ENCODE measurements around the gene GPI. TPM values are rescaled to one million over a fixed set of nuclear protein-coding genes. Genes with fewer than 3 reads are reported as not detected.

GPI gene
- total and polyA plus RNA-seq, 2 donors (not counting 3 experiments of a cell fraction or from before 2014, with no cell fraction given): 131 to 273 TPM

- H3K79me2 ChIP-seq (ENCODE audit: control insufficient read depth, insufficient read depth, low read length): peaks cover 35% of the 10 kb centered on the region
- no peaks in the 10 kb centered on the region for H3K27me3 ChIP-seq (ENCODE audit: control insufficient read depth in 2 of 2, insufficient read depth in 2 of 2, low read length in 2 of 2)
- TSS peak; percentile 7 for BruUV-seq (replicated peaks)
- intact Hi-C loops (cut with micrococcal nuclease): loop anchor here (5.0 kb wide), 1 partner anchor 65 kb away; no protein-coding TSS in a partner anchor
- dilution Hi-C loops (cut with MboI; ENCODE audit: extremely low pct_ligation_motif_present, low sequenced_read_pairs): no loop called here
- H2AFZ ChIP-seq (ENCODE audit: low read depth, low read length): no peak overlapping the region
- no peak overlapping the region for H3K4me3 ChIP-seq (replicated peaks in 1 of 3; ENCODE audit: insufficient read depth in 1 of 3, low read depth in 1 of 3, low read length in 3 of 3)
- no peak overlapping the region for H3K4me2 ChIP-seq (ENCODE audit: insufficient read depth, low read length)
- peaks cover 6 to 21% of the 10 kb centered on the region in 2 experiments for H3K36me3 ChIP-seq (ENCODE audit: control insufficient read depth in 2 of 2, extremely low read depth in 1 of 2, insufficient read depth in 2 of 2, low read length in 2 of 2)
- H4K20me1 ChIP-seq (replicated peaks; ENCODE audit: control insufficient read depth, extremely low read depth, insufficient read depth, low read length): no peaks in the 10 kb centered on the region
- no peaks in the 10 kb centered on the region for H3K9me3 ChIP-seq (replicated peaks; ENCODE audit: control insufficient read depth, insufficient read depth, low read length)
- TF ChIP-seq GATA2 (IDR thresholded peaks at IDR 0.05; ENCODE audit: insufficient read depth, insufficient read length, low read depth, low read length): no peak
- no peak for TF ChIP-seq POLR2AphosphoS5 (IDR thresholded peaks at IDR 0.05; ENCODE audit: insufficient read depth, low read depth, low read length)
- no peak for TF ChIP-seq MYC (IDR thresholded peaks at IDR 0.05; ENCODE audit: low read depth, low read length)
- TF ChIP-seq FOS (IDR thresholded peaks at IDR 0.05; ENCODE audit: borderline replicate concordance, insufficient read depth, low read length): no peak
- TF ChIP-seq POLR2A (IDR thresholded peaks at IDR 0.05; ENCODE audit: low read depth, low read length): no peak
- TF ChIP-seq MAX (IDR thresholded peaks at IDR 0.05; ENCODE audit: insufficient read depth, insufficient read length): no peak
- TF ChIP-seq CTCF (IDR thresholded peaks at IDR 0.05; ENCODE audit: extremely low read depth in 1 of 2, insufficient read depth in 1 of 2, low read depth in 1 of 2, low read length in 2 of 2): no peak
- TF ChIP-seq EZH2 (IDR thresholded peaks at IDR 0.05; ENCODE audit: borderline replicate concordance, low read depth, low read length, severe bottlenecking): no peak
- TF ChIP-seq JUN (IDR thresholded peaks at IDR 0.05; ENCODE audit: borderline replicate concordance, insufficient read depth, insufficient read length, low read depth): no peak
- H3K27ac ChIP-seq (ENCODE audit: insufficient read depth, low read depth, low read length): no peak overlapping the region
- no peaks in the 10 kb centered on the region for H3K9me1 ChIP-seq (replicated peaks; ENCODE audit: control insufficient read depth, extremely low read depth, insufficient read depth, low read length)
- FAIRE-seq: no peak
- no peak for DNase-seq (ENCODE audit: low read depth, low spot score)
- CTCF ChIA-PET: no interaction called here
- H3K9ac ChIP-seq (replicated peaks; ENCODE audit: extremely low read depth, insufficient read depth, low read length): no peak overlapping the region
- H3K4me1 ChIP-seq (ENCODE audit: control insufficient read depth, extremely low read depth, insufficient read depth, low read length): peaks cover 11% of the 10 kb centered on the region
- POLR2A ChIA-PET: no interaction called here
These were observed 2.0 kb downstream of the GPI start for GRCh38 chr19:34366738-34367623.
